Memory B cell (primary cell): Measurements from ENCODE around the gene UBAP1.
"Not testable (repeated sequence)": the region's sequence is repeated elsewhere in the genome, so short reads cannot be mapped to it uniquely, and the experiment has no call there.

Experiments used
- ATAC-seq: fragments of 150-1000 bp; cut with Tn5 transposase; 2 replicates; pipeline ENCODE4 v1.10.0; 2021; ENCODE audit warnings: low read depth, mild to moderate bottlenecking, moderate library complexity
- DNase-seq, 2 donors: peaks; one replicate each; pipeline ENCODE4 v3.0.0; 2022; ENCODE audit warnings: low spot score in 2 of 2
- H3K27ac Mint-ChIP-seq: one replicate; pipeline ENCODE4 v1.8.0; 2022; ENCODE audit warnings: mild to moderate bottlenecking, moderate library complexity, mixed read lengths
- H3K27me3 Mint-ChIP-seq: one replicate; pipeline ENCODE4 v1.8.0; 2022; ENCODE audit warnings: mixed read lengths
- H3K36me3 Mint-ChIP-seq: one replicate; pipeline ENCODE4 v1.8.0; 2022; ENCODE audit warnings: mild to moderate bottlenecking, mixed read lengths
- H3K4me1 Mint-ChIP-seq: one replicate; pipeline ENCODE4 v1.8.0; 2022; ENCODE audit warnings: mixed read lengths
- H3K4me3 Mint-ChIP-seq: one replicate; pipeline ENCODE4 v1.8.0; 2022; ENCODE audit warnings: mild to moderate bottlenecking, moderate library complexity, mixed read lengths
- H3K9me3 Mint-ChIP-seq: one replicate; pipeline ENCODE4 v1.8.0; 2022; ENCODE audit warnings: mixed read lengths

Gene UBAP1

DNA sequence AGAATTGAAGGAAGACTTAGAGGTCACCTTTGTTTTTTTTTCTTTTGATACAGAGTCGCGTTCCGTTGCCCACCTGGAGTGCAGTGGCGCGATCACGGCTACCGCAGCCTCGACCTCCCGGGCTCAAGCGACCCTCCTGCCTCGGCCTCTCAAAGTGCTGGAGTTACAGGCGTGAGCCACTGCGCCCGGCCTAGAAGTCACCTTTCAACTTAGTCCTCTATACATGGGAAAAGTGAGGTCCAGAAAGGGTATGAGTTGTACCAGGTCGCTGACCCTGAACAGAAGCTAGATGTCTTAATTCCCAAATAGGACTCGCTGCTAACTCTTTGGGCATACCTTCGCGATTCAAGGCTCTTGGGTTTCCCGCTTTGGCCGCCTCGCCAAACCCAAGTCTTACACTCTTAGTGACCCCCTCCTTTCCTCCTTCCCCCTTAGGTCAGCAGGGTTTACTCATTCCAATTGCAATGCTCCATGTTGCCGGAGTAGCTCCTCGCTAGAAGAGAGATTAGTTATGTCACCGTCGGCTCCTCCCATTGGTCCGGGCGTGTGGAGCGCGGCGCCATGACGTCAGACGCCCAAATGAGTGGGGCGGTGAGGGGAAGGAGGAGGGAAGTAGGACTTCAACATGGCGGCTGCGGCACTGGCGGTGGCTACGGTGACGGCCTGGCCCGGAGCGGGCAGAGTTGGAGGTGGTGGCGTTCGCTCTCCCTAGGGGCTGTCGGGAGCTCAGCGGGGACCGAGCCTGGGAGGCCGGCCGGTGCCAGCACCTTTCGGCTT is at the start of gene UBAP1:
TSS of gene UBAP1 (plus strand) at position 608 of the 777 bp plus-strand sequence. CDS start 41,872 bp downstream, outside the sequence.
- peaks cover 2% of the 10 kb centered on the region for H3K27me3 Mint-ChIP-seq
- peak; percentile 98 for ATAC-seq

DNA sequence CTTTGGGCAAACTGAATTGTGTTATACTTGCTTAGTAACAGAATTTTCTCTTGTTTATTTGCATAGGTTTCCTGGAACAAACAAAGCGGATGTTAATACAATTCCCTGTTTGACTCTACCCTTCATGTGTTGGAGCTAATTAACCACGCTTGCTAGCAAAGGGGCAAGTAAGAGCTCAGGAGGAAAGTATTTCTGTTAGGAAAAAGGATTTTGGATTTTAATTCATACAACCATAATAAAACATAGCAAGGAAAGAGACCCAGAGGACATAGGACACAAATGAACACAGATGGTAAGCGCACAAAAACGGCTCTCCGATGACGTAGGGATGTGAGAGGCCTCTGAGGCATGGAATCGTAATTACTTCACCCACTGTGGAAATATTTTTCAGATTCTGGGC is 47.3 kb upstream of the UBAP1 start:
- H3K27me3 Mint-ChIP-seq = peaks cover 29% of the 10 kb centered on the region
- H3K4me3 Mint-ChIP-seq = no peak overlapping the region
- no peak for ATAC-seq

More for the DNA sequence above, at the start of gene UBAP1:
- peak within 1 kb of the TSS; percentile 97 for H3K27ac Mint-ChIP-seq
- peak within 1 kb of the TSS; percentile 93 for H3K4me3 Mint-ChIP-seq
- peak; percentile 85 to 87 for DNase-seq
- no peaks in the 10 kb centered on the region for H3K9me3 Mint-ChIP-seq
- peaks cover 5% of the 10 kb centered on the region for H3K36me3 Mint-ChIP-seq
- H3K4me1 Mint-ChIP-seq = peaks cover 9% of the 10 kb centered on the region

DNA sequence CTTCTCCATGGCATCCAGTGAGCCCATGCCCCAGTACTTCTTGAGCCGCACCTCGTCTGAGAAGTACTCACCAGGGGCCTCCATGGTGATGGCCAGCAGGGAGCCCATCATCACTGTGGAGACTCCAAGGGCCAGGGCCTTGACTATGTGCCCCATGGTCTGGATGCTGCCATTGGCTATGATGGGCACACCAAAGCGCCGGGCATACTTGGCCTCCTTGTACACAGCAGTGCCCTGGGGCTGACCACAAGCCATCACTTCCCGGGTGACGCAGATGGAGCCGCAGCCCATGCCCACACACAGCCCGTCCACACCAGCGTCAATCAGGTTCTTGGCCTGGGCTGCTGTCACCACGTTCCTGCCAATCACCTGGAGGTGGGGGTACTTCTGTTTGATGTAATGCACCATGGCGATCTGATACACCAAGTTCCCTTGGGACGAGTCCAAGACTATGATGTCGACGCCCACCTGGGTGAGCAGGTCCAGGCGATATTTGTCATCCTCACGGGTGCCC is 45.4 kb upstream of the UBAP1 start:
- Mint-ChIP-seq H3K4me1 (peaks cover 6% of the 10 kb centered on the region), H3K4me3 (no peak overlapping the region), H3K36me3 (no peaks in the 10 kb centered on the region), H3K27me3 (peaks cover 21% of the 10 kb centered on the region), H3K9me3 (no peaks in the 10 kb centered on the region), H3K27ac (no peak overlapping the region)
- DNase-seq = no peak
- no peak for ATAC-seq

More for the DNA sequence above, 47.3 kb upstream of the UBAP1 start:
- no peak for DNase-seq
- Mint-ChIP-seq H3K4me1 (peaks cover 11% of the 10 kb centered on the region), H3K9me3 (no peaks in the 10 kb centered on the region), H3K36me3 (peaks cover 2% of the 10 kb centered on the region), H3K27ac (no peak overlapping the region)

DNA sequence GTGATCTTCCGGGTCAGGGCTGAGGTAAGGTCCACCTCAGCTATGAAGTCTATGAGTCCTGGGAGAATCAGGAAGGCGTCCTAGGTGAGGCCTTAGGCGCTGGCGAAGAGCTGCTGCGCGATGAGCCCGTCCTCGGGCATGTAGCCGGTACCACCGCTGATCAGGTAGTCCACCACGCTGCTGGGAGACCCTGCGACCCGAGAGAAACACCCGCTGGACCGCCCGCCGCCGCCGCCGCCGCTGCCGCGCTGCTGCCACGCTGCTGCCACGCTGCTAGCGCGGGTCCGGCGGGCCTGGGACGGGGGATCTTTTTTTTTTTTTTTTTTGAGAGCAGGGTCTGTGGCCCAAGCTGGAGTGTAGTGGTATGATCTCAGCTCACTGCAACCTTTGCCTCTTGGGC is 44.3 kb upstream of the UBAP1 start:
- peaks cover 6% of the 10 kb centered on the region for H3K4me1 Mint-ChIP-seq
- H3K27me3 Mint-ChIP-seq = peaks cover 20% of the 10 kb centered on the region
- ATAC-seq = no peak
- no peak overlapping the region for H3K27ac Mint-ChIP-seq
- no peak for DNase-seq
- H3K36me3 Mint-ChIP-seq = no peaks in the 10 kb centered on the region
- no peak overlapping the region for H3K4me3 Mint-ChIP-seq
- no peaks in the 10 kb centered on the region for H3K9me3 Mint-ChIP-seq

DNA sequence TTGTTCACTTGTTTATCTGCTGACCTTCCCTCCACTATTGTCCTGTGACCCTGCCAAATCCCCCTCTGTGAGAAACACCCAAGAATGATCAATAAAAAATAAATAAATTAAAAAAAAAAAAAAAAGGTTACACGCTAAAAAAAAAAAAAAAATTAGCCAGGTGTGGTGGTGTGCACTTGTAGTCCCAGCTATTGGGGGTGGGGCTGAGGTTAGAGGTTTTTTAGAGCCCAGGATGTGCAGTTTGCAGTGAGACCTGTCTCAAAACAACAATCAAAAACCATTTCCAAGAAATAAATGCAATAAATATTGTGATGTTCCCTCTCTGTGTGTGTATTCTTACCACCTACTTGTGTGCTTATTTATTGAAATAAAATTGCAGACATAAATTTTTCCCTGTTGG is 40.2 kb upstream of the UBAP1 start:
- H3K9me3 Mint-ChIP-seq, H3K4me1 Mint-ChIP-seq, DNase-seq, H3K36me3 Mint-ChIP-seq, ATAC-seq, H3K27ac Mint-ChIP-seq, H3K4me3 Mint-ChIP-seq: not testable (repeated sequence)
- H3K27me3 Mint-ChIP-seq = peaks cover 18% of the 10 kb centered on the region

DNA sequence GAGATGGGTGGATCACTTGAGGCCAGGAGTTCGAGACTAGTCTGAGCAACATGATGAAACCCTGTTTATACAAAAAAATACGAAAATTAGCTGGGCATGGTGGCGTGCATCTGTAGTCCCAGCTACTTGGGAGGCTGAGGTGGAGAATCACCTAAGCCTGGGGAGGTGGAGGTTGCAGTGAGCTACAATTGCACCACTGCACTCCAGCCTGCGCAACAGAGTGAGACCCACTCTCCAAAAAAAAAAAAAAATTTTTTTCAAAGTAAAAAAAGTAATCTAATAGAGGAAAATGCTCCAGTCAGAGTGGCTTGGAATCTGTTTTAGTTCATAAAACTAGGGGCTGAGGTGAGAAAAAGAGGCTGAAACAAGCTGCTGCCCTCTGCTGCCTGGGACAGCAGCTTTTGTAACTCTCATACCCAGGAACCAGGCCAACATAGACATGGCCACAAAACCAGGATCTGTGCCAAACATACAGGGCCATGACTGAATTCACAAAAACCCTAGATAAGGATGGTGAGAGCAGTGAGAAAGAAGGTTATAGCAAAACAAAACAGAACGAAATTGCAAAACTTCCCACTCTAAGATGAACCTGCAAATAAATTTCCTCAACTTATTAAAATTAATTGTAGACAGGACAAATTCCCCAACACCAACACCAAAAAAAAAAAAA is 39.2 kb upstream of the UBAP1 start:
- H3K27ac Mint-ChIP-seq = no peak overlapping the region
- H3K4me3 Mint-ChIP-seq = no peak overlapping the region
- H3K9me3 Mint-ChIP-seq = no peaks in the 10 kb centered on the region
- DNase-seq (no peak), ATAC-seq (peak; percentile 26)
- H3K36me3 Mint-ChIP-seq = no peaks in the 10 kb centered on the region
- H3K4me1 Mint-ChIP-seq = no peaks in the 10 kb centered on the region
- H3K27me3 Mint-ChIP-seq = peaks cover 15% of the 10 kb centered on the region

DNA sequence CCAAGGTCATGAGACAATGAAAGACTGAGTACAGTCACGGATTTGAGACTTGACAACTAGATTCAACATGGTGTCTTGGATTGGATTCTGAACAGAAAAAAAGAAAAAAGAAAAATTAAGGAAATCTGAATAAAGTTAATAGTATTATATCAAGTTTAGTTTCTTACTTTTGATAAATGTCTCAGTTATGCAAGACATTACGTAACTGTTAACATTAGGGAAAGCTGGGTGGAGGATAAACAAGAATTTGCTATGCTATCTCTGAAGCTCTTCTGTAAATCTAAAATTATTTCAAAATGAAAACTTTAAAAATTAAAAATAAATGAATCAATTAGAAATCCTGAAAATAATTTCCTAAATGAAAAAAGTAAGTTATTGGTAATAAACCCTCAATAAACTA is 38.0 kb upstream of the UBAP1 start:
- no peaks in the 10 kb centered on the region for H3K4me1 Mint-ChIP-seq
- no peak overlapping the region for H3K4me3 Mint-ChIP-seq
- no peak overlapping the region for H3K27ac Mint-ChIP-seq
- DNase-seq (no peak), ATAC-seq (no peak)
- peaks cover 19% of the 10 kb centered on the region for H3K27me3 Mint-ChIP-seq
- H3K9me3 Mint-ChIP-seq = no peaks in the 10 kb centered on the region
- no peaks in the 10 kb centered on the region for H3K36me3 Mint-ChIP-seq

DNA sequence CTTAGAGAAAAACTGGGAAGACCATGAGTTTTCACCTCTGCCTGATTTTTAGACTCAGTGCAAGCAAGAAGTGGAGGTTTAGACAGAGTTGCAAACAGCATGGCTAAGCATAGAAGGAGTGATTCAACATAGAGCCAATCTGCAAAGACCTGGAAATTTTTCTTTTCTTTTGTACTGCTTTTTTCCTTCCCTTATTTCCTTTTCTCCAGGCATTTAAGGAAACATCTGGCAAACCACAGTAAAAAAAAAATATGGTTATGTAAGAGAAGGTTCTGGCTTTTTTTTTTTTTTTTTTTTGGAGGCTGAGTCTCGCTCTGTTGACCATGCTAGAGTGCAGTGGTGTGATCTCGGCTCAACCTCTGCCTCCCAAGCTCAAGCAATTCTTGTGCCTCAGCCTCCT is 35.7 kb upstream of the UBAP1 start:
- no peaks in the 10 kb centered on the region for H3K9me3 Mint-ChIP-seq
- no peaks in the 10 kb centered on the region for H3K36me3 Mint-ChIP-seq
- H3K27ac Mint-ChIP-seq = no peak overlapping the region
- H3K4me1 Mint-ChIP-seq = no peaks in the 10 kb centered on the region
- H3K4me3 Mint-ChIP-seq = no peak overlapping the region
- H3K27me3 Mint-ChIP-seq = peaks cover 26% of the 10 kb centered on the region
- ATAC-seq (no peak), DNase-seq (no peak)

DNA sequence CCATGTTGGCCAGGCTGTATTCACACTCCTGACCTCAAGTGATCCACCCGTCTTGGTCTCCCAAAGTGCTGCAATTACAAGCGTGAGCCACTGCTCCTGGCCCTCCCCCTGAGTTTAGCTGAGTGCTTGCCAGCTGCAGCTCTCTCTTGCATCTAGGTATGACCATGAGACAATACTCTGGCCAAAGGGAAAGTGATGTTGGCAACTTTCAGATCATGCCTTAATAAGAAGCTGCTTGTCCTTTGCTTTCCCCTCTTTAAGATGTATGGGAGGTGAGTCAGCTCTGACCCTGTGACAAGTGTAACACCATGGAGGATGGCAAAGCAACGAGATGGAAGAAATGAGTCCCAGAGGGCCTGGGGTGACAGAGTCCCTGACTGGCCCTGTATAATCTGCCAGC is 33.7 kb upstream of the UBAP1 start:
- ATAC-seq (no peak), DNase-seq (no peak)
- Mint-ChIP-seq H3K9me3 (no peaks in the 10 kb centered on the region), H3K27me3 (peaks cover 25% of the 10 kb centered on the region), H3K27ac (no peak overlapping the region), H3K36me3 (no peaks in the 10 kb centered on the region), H3K4me3 (no peak overlapping the region), H3K4me1 (no peaks in the 10 kb centered on the region)

DNA sequence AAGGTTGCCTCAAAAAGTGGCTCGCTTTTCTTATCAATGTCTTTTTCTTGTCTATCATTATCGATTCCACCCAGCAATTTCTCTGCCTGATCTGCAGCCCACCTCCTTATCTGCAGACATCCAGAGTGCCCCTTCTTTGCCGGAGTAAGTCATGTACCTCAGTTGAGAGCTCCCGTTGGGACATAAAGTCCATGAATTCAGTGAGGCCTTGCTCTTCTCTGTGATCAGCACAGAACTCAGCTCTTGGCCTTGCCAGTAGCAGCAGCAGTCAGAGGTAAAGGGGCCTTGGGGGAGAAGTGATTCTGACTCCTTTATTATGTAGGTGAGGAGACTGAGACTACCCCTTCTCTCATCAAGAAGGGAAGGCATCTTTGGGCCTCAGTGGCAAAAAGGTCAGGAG is 27.4 kb upstream of the UBAP1 start:
- H3K4me3 Mint-ChIP-seq = no peak overlapping the region
- peaks cover 12% of the 10 kb centered on the region for H3K27me3 Mint-ChIP-seq
- no peak for DNase-seq

DNA sequence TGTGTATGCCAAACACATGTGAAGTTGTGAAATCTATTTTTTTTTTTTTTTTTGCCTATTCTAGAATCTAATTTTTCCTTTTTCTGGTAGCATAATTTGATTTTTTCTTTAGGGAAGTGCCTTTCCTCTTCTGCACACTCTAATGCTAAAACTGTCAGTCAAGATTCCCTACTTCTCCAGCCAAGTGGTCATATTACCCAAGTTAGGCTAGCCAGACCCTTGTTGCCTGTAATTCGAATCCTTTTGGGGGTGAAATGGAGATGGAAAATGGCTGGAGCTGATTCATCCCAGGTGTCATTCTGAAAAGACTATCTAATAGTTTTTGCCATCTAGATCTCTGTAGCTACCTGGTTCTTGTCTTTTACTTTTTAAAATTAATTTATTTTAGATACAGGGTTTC is 24.8 kb upstream of the UBAP1 start:
- no peak for DNase-seq
- peaks cover 5% of the 10 kb centered on the region for H3K27me3 Mint-ChIP-seq
- no peak overlapping the region for H3K4me3 Mint-ChIP-seq
- no peaks in the 10 kb centered on the region for H3K36me3 Mint-ChIP-seq
- no peaks in the 10 kb centered on the region for H3K9me3 Mint-ChIP-seq
- no peak for ATAC-seq
- H3K27ac Mint-ChIP-seq = no peak overlapping the region
- H3K4me1 Mint-ChIP-seq = peaks cover 2% of the 10 kb centered on the region

More for the DNA sequence above, 27.4 kb upstream of the UBAP1 start:
- no peaks in the 10 kb centered on the region for H3K36me3 Mint-ChIP-seq
- no peaks in the 10 kb centered on the region for H3K9me3 Mint-ChIP-seq
- ATAC-seq = no peak
- H3K27ac Mint-ChIP-seq = no peak overlapping the region
- peaks cover 2% of the 10 kb centered on the region for H3K4me1 Mint-ChIP-seq

DNA sequence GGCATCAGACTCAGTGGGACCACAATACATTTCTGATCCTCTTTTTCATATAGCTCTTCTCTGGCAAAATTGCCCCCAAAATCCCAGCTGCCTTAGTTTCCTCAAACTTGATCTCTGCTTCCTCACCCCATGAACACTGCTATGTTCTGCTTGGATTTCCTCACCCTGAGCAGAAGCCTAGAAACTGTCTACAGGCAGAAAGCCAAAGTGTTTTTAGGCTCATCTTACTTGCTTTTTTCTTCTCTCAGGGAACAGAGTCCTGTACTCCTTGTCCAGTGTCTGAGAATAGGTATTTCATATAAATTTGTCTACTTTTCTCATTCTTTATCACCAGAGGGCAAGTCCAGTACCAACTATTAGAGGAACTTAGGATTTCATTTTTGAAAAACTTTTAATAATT is 21.5 kb upstream of the UBAP1 start:
- H3K36me3 Mint-ChIP-seq = no peaks in the 10 kb centered on the region
- H3K4me3 Mint-ChIP-seq = no peak overlapping the region
- H3K27ac Mint-ChIP-seq = no peak overlapping the region
- ATAC-seq (no peak), DNase-seq (no peak)
- no peaks in the 10 kb centered on the region for H3K27me3 Mint-ChIP-seq
- H3K4me1 Mint-ChIP-seq = no peaks in the 10 kb centered on the region
- no peaks in the 10 kb centered on the region for H3K9me3 Mint-ChIP-seq

DNA sequence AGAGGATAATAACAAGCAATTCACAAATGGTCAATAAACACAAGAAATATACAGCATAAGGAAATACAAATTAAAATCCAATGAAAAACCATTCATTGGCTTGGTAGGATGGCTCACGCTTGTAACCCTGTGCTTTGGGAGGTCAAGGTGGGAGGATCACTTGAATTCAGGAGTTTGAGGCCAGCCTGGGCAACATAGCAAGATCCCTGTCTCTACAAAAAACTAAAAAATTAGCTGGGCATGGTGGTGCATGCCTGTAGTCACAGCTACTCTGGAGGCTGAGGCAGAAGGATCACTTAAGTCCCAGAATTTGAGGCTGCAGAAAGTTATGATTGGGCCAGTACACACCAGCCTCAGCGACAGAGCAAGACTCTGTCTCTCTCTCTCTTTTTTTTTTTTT is 20.9 kb upstream of the UBAP1 start:
- Mint-ChIP-seq H3K27ac (no peak overlapping the region), H3K36me3 (no peaks in the 10 kb centered on the region), H3K4me1 (no peaks in the 10 kb centered on the region), H3K9me3 (no peaks in the 10 kb centered on the region), H3K4me3 (no peak overlapping the region), H3K27me3 (no peaks in the 10 kb centered on the region)
- no peak for ATAC-seq
- no peak for DNase-seq

DNA sequence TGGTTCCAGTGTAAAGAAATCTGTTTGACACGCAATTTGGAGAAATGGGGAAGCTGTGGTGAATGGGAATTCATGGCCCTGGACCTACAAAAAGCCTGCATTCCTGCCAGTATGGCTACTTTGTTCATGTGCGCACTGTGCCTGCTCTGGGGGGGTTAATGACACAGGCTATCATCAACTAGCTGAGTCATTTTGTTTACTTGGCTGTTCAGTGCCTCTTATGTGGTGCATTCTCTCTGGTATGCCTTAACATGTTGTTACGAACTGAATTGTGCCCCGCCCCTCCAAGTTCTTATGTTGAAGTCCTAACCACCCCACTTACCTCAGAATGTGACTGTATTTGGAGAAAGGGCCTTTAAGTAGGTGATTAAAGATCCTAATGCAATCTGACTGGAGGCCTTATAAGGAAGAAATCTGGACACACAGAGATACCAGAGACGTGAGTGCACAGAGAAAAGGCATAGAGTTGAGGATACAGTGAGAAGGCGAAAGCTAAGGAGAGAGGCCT is 20.4 kb upstream of the UBAP1 start:
- no peak overlapping the region for H3K27ac Mint-ChIP-seq
- no peaks in the 10 kb centered on the region for H3K27me3 Mint-ChIP-seq
- no peaks in the 10 kb centered on the region for H3K9me3 Mint-ChIP-seq
- no peak overlapping the region for H3K4me3 Mint-ChIP-seq
- H3K36me3 Mint-ChIP-seq = no peaks in the 10 kb centered on the region
- DNase-seq (no peak), ATAC-seq (no peak)
- H3K4me1 Mint-ChIP-seq = no peaks in the 10 kb centered on the region
